ENCODE data around the gene FXYD5. TPM values are rescaled to one million over a fixed set of nuclear protein-coding genes. Genes with fewer than 3 reads are reported as not detected.

FXYD5 gene
- total RNA-seq, 1 donor from 2014 or later, result 144 TPM

- TF ChIP-seq POLR2AphosphoS5 (IDR thresholded peaks at IDR 0.05; ENCODE audit: insufficient read depth in 1 of 2, low read depth in 1 of 2), result no peak
- no peak for TF ChIP-seq POLR2A (IDR thresholded peaks at IDR 0.05)
- TF ChIP-seq, protein P1, sequence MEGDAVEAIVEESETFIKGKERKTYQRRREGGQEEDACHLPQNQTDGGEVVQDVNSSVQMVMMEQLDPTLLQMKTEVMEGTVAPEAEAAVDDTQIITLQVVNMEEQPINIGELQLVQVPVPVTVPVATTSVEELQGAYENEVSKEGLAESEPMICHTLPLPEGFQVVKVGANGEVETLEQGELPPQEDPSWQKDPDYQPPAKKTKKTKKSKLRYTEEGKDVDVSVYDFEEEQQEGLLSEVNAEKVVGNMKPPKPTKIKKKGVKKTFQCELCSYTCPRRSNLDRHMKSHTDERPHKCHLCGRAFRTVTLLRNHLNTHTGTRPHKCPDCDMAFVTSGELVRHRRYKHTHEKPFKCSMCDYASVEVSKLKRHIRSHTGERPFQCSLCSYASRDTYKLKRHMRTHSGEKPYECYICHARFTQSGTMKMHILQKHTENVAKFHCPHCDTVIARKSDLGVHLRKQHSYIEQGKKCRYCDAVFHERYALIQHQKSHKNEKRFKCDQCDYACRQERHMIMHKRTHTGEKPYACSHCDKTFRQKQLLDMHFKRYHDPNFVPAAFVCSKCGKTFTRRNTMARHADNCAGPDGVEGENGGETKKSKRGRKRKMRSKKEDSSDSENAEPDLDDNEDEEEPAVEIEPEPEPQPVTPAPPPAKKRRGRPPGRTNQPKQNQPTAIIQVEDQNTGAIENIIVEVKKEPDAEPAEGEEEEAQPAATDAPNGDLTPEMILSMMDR (IDR thresholded peaks at IDR 0.05), result no peak
- intact Hi-C loops (cut with DNase I), result loop anchor here (5.0 kb wide), 2 partner anchors 65 to 125 kb away; partner anchors contain the start of gene USF2
- Histone ChIP-seq H3K4me1 (peaks cover 56% of the 10 kb centered on the region), H3K27me3 (no peaks in the 10 kb centered on the region), H3K4me3 (peak overlapping the region; percentile 28 to 39), H3K27ac (peak overlapping the region; percentile 75), H3K9me3 (no peaks in the 10 kb centered on the region), H3K36me3 (no peaks in the 10 kb centered on the region)
- DNase-seq (ENCODE audit: extremely low spot score in 2 of 2), result no peak
Observed at GRCh38 chr19:35141837-35142605, 12.5 kb upstream of the FXYD5 start.

DNA sequence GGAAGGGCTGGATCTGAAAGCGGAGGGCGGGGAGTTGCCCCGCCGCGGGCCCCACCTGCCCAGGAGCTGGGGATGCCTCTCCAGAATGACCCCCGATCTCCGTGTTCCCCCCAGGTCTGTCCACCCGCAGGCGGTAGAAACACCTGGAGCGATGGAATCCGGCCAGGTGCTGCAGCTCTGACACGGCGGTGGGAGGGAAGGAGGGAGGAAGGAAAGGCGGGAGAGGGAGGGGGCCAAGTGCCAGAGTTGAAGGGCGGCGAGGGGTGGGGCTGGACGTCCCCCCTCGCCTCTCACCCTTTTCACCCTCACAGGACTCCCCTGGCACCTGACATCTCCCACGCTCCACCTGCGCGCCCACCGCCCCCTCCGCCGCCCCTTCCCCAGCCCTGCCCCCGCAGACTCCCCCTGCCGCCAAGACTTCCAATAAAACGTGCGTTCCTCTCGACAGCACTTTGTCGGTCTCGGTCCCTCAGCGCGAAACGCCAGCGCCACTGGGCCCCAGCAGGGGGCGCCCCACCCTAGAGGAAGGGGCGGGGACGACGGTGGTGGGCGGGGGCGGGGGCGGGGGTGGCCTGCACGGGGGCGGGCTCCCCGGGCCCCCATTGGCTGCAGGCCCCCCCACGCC is 11.8 kb upstream of the FXYD5 start:
- Histone ChIP-seq H3K9me3 (no peaks in the 10 kb centered on the region), H3K36me3 (no peaks in the 10 kb centered on the region), H3K27me3 (no peaks in the 10 kb centered on the region), H3K27ac (peak overlapping the region; percentile 75), H3K4me1 (peaks cover 49% of the 10 kb centered on the region), H3K4me3 (peak overlapping the region; percentile 28 to 39)
- TF ChIP-seq, protein P1 (IDR thresholded peaks at IDR 0.05), result peak in 1 of 3 experiments; percentile 85
- no peak for TF ChIP-seq POLR2AphosphoS5 (IDR thresholded peaks at IDR 0.05; ENCODE audit: insufficient read depth in 1 of 2, low read depth in 1 of 2)
- no peak for TF ChIP-seq POLR2A (IDR thresholded peaks at IDR 0.05)
- DNase-seq (ENCODE audit: extremely low spot score in 2 of 2), result no peak
- intact Hi-C loops (cut with DNase I), result loop anchor here (5.0 kb wide), 2 partner anchors 65 to 125 kb away; partner anchors contain the start of gene USF2

- TF ChIP-seq, protein P1 (IDR thresholded peaks at IDR 0.05), result no peak
- TF ChIP-seq POLR2AphosphoS5 (IDR thresholded peaks at IDR 0.05; ENCODE audit: insufficient read depth in 1 of 2, low read depth in 1 of 2) (no peak), POLR2A (IDR thresholded peaks at IDR 0.05) (no peak)
- no peaks in the 10 kb centered on the region for H3K9me3 ChIP-seq
- intact Hi-C loops (cut with DNase I), result loop anchor here (5.0 kb wide), 2 partner anchors 66 to 124 kb away; partner anchors contain the start of gene USF2
- H3K36me3 ChIP-seq, result no peaks in the 10 kb centered on the region
- no peaks in the 10 kb centered on the region for H3K27me3 ChIP-seq
- peaks cover 47% of the 10 kb centered on the region for H3K4me1 ChIP-seq
- H3K27ac ChIP-seq, result peak within 1 kb of the TSS; percentile 75
- no peak for DNase-seq (ENCODE audit: extremely low spot score in 2 of 2)
- peak within 1 kb of the TSS; percentile 28 to 39 for H3K4me3 ChIP-seq
Observed at GRCh38 chr19:35143231-35143715, 11.3 kb upstream of the FXYD5 start, which contains the start of gene FXYD7. Gene FXYD7, plus strand, starts transcription at chr19:35143255. Its CDS starts 79 bp downstream, at chr19:35143334.

GRCh38 chr19:35143818-35144217 is 10.7 kb upstream of the FXYD5 start:
- TF ChIP-seq, protein P1 (IDR thresholded peaks at IDR 0.05), result no peak
- TF ChIP-seq POLR2A (IDR thresholded peaks at IDR 0.05) (no peak), POLR2AphosphoS5 (IDR thresholded peaks at IDR 0.05; ENCODE audit: insufficient read depth in 1 of 2, low read depth in 1 of 2) (no peak)
- no peaks in the 10 kb centered on the region for H3K27me3 ChIP-seq
- peak overlapping the region in 1 of 2 donors; percentile 39 for H3K4me3 ChIP-seq
- peaks cover 47% of the 10 kb centered on the region for H3K4me1 ChIP-seq
- intact Hi-C loops (cut with DNase I), result loop anchor here (5.0 kb wide), 2 partner anchors 67 to 123 kb away; partner anchors contain the start of gene USF2
- no peak for DNase-seq (ENCODE audit: extremely low spot score in 2 of 2)
- no peaks in the 10 kb centered on the region for H3K9me3 ChIP-seq
- H3K36me3 ChIP-seq, result no peaks in the 10 kb centered on the region
- peak overlapping the region; percentile 75 for H3K27ac ChIP-seq
